ENCODE results near the gene BTBD10.

DNA sequence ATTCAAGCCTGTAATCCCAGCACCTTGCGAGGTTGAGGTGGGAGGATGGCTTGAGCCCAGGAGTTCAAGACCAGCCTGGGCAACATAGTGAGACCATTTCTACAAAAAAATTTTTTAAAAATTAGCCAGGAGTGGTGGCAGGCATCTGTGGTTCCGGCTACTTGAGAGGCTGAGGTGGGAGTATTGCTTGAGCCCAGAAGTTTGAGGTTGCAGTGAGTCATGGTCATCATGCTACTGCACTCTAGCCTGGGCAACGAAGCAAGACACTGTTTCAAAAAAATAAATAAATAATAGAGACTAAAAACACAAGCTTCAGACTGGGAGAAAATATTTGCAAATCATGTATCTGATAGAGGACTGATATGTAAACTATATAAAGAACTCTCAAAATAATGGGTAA is 33.2 kb downstream of the BTBD10 start:
- TF ChIP-seq EZH2phosphoT487 (IDR thresholded peaks at IDR 0.05; ENCODE audit: insufficient read depth, low read depth) (no peak), EZH2 (IDR thresholded peaks at IDR 0.05; ENCODE audit: insufficient read depth, poor library complexity, severe bottlenecking) (no peak)

Measured in GM23248 (cell line).